DOHH2 (cell line): ENCODE data around the gene PCCA.

ENCODE experiments used
- H3F3A ChIP-seq: fragments of 200-600 bp; sonication (generic), shearing (Covaris generic); 2 replicates; pipeline ENCODE4 v1.6.0; 2016; ENCODE audit warnings: antibody characterized with exemption, mild to moderate bottlenecking; ENCODE audit not compliant: control insufficient read depth, insufficient read depth
- H3K27ac ChIP-seq: fragments of 200-600 bp; sonication (generic); 2 replicates; pipeline ENCODE4 v1.5.1; 2014; ENCODE audit warnings: low read depth, mild to moderate bottlenecking, low read length, moderate library complexity
- H3K27me3 ChIP-seq: fragments of 200-600 bp; sonication (generic); 2 replicates; pipeline ENCODE4 v1.6.1; 2014; ENCODE audit warnings: mild to moderate bottlenecking, low read length, mixed read lengths; ENCODE audit not compliant: control insufficient read depth
- H3K36me3 ChIP-seq: fragments of 200-600 bp; sonication (generic); 2 replicates; pipeline ENCODE4 v1.6.1; 2014; ENCODE audit warnings: mild to moderate bottlenecking, low read length, moderate library complexity, mixed read lengths; ENCODE audit not compliant: control insufficient read depth
- H3K4me1 ChIP-seq: fragments of 200-600 bp; sonication (generic); 2 replicates; pipeline ENCODE4 v1.6.1; 2014; ENCODE audit warnings: mild to moderate bottlenecking, low read length, mixed read lengths; ENCODE audit not compliant: control insufficient read depth
- H3K4me2 ChIP-seq: fragments of 200-600 bp; sonication (generic); 2 replicates; pipeline ENCODE4 v1.6.0; 2014; ENCODE audit warnings: mild to moderate bottlenecking, low read length, moderate library complexity
- H3K4me3 ChIP-seq: fragments of 200-600 bp; sonication (generic); 2 replicates; pipeline ENCODE4 v1.5.1; 2014; ENCODE audit warnings: mild to moderate bottlenecking, low read length, mixed read lengths
- H3K79me2 ChIP-seq: fragments of 200-600 bp; sonication (generic); 2 replicates; pipeline ENCODE4 v1.6.1; 2014; ENCODE audit warnings: mild to moderate bottlenecking, low read length, mixed read lengths; ENCODE audit not compliant: control insufficient read depth
- H3K9me2 ChIP-seq: fragments of 200-600 bp; sonication (generic); replicated peaks from 2 replicates; pipeline ENCODE4 v1.6.1; 2014; ENCODE audit warnings: mild to moderate bottlenecking, low read length, mixed read lengths; ENCODE audit not compliant: control insufficient read depth
- H3K9me3 ChIP-seq: fragments of 200-600 bp; sonication (generic); 2 replicates; pipeline ENCODE4 v1.6.1; 2014; ENCODE audit warnings: antibody characterized with exemption, low read length, mixed read lengths; ENCODE audit not compliant: control insufficient read depth, insufficient read depth
- H4K20me1 ChIP-seq: fragments of 200-600 bp; sonication (generic); 2 replicates; pipeline ENCODE4 v1.6.0; 2014; ENCODE audit warnings: low read depth, mild to moderate bottlenecking, antibody characterized with exemption, low read length, moderate library complexity; ENCODE audit not compliant: control insufficient read depth, insufficient read depth
- CTCF ChIP-seq: fragments of 200-600 bp; sonication (generic); IDR thresholded peaks from one replicate; pipeline ENCODE4 v1.5.1; 2014; ENCODE audit warnings: antibody characterized with exemption, mild to moderate bottlenecking, low read depth, low read length; ENCODE audit not compliant: poor library complexity, severe bottlenecking
- EZH2phosphoT487 ChIP-seq: fragments of 200-600 bp; sonication (generic); IDR thresholded peaks from 2 replicates; pipeline ENCODE4 v1.6.1; 2017; ENCODE audit warnings: borderline replicate concordance, mild to moderate bottlenecking, antibody characterized with exemption, low read length, moderate library complexity, mixed read lengths

The PCCA gene

GRCh38 chr13:100534147-100534843, 445.4 kb downstream of the PCCA start:
- Histone ChIP-seq H3K79me2 (no peaks in the 10 kb centered on the region), H3K27me3 (no peaks in the 10 kb centered on the region), H3K4me3 (no peak overlapping the region), H3K9me3 (no peaks in the 10 kb centered on the region), H4K20me1 (no peaks in the 10 kb centered on the region), H3K4me1 (no peaks in the 10 kb centered on the region), H3K9me2 (no peaks in the 10 kb centered on the region), H3K36me3 (no peaks in the 10 kb centered on the region), H3F3A (no peaks in the 10 kb centered on the region), H3K4me2 (no peak overlapping the region), H3K27ac (no peak overlapping the region)
- TF ChIP-seq CTCF (no peak), EZH2phosphoT487 (no peak)

DNA sequence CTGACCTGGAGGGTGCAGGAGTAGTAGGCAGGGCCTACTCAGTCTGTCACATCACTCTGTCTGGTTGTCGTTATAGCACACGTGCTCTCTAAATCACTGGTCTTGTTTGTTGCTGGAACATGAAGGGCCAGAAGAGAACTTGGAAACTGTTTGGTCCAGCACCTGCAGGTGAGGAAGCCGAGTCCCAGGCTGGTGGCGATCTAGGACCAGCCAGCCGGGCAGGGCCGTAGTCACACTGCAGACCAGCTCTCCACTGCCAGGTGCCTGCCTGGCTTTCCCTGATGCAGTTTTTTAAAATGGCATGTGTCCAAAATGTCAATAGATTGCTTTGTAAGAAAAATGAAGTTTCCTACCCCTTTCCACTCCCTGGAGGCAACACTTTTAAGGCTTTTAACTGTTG, 446.0 kb downstream of the PCCA start:
- Histone ChIP-seq H3F3A (no peaks in the 10 kb centered on the region), H4K20me1 (no peaks in the 10 kb centered on the region), H3K36me3 (no peaks in the 10 kb centered on the region), H3K4me1 (no peaks in the 10 kb centered on the region), H3K4me3 (no peak overlapping the region), H3K27ac (no peak overlapping the region), H3K27me3 (no peaks in the 10 kb centered on the region), H3K79me2 (no peaks in the 10 kb centered on the region), H3K9me3 (no peaks in the 10 kb centered on the region), H3K9me2 (no peaks in the 10 kb centered on the region), H3K4me2 (no peak overlapping the region)
- TF ChIP-seq CTCF, result no peak
- TF ChIP-seq EZH2phosphoT487, result no peak

DNA sequence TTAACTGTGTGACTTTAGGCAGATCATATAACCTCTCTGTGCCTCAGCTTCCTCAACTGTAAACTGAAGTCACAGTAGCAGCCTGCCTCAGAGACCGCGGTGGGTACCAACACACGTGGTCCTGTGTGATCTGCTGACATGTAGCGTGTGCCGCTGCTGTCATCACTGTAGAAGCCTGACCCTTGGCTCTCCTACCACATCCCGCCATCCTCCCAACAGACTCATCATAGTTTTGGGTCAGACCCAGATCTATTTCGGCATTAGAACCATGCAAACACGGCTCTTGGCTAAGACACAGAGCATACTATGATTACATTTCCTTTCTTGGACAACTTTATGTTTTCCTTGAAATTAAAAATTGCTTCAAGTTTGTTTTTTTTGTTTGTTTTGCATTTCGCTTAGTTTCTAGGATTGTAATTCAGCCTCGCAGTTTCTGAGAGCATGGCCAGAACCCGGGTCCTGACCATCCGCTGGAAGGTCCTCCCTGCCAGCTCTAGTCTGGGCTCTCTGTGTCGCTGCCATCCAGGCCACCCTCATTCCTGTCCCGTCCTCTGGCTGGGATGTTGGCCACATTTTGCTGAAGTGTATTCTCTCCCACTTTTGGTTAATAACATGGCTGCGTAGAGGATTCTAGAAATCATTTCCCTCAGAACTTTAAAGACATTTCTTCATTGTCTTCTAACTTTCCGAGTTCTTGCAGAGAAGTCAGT, 446.7 kb downstream of the PCCA start:
- no peak overlapping the region for H3K27ac ChIP-seq
- H3K9me2 ChIP-seq, result no peaks in the 10 kb centered on the region
- no peaks in the 10 kb centered on the region for H3K27me3 ChIP-seq
- H3K4me1 ChIP-seq, result no peaks in the 10 kb centered on the region
- H3K9me3 ChIP-seq, result no peaks in the 10 kb centered on the region
- no peaks in the 10 kb centered on the region for H3K36me3 ChIP-seq
- no peak overlapping the region for H3K4me2 ChIP-seq
- no peaks in the 10 kb centered on the region for H3K79me2 ChIP-seq
- no peak for TF ChIP-seq CTCF
- no peak for TF ChIP-seq EZH2phosphoT487
- H3K4me3 ChIP-seq, result no peak overlapping the region
- H3F3A ChIP-seq, result no peaks in the 10 kb centered on the region
- H4K20me1 ChIP-seq, result no peaks in the 10 kb centered on the region
